ENCODE results near the gene SCN5A.

GRCh38 chr3:38538773-38539353 is 110.6 kb downstream of the SCN5A start:
- no peak for TF ChIP-seq CTCF (IDR thresholded peaks at IDR 0.05)
- no peak for TF ChIP-seq REST (IDR thresholded peaks at IDR 0.05; ENCODE audit: insufficient read depth in 1 of 2, low read depth in 2 of 2, low read length in 1 of 2)
- no peak for TF ChIP-seq POLR2AphosphoS5 (IDR thresholded peaks at IDR 0.05; ENCODE audit: low read depth, low read length)

All from Panc1 (cell line).